BE2C (cell line): ENCODE data around the gene INAFM2.

Source experiments
- DNase-seq: peaks from one replicate; pipeline ENCODE4 v3.0.0-alpha.2; 2020
- H3K27me3 ChIP-seq: fragments of 250-450 bp; sonication (Bioruptor Pico); 2 replicates; pipeline ENCODE4 v1.5.1; 2020; ENCODE audit warnings: mild to moderate bottlenecking
- H3K36me3 ChIP-seq: fragments of 250-450 bp; sonication (Bioruptor Pico); 2 replicates; pipeline ENCODE4 v1.5.1; 2020; ENCODE audit warnings: mild to moderate bottlenecking
- H3K4me1 ChIP-seq: fragments of 250-450 bp; sonication (Bioruptor Pico); 2 replicates; pipeline ENCODE4 v1.5.1; 2020
- H3K4me3 ChIP-seq: 2 replicates; pipeline ENCODE4 v1.5.1; 2011; ENCODE audit warnings: low read depth, low read length
- H3K9me3 ChIP-seq: fragments of 250-450 bp; sonication (Bioruptor Pico); 2 replicates; pipeline ENCODE4 v1.5.1; 2020
- TF ChIP-seq, protein P1 (sequence below): IDR thresholded peaks from 2 replicates; pipeline ENCODE4 v1.5.1; 2012; ENCODE audit warnings: mild to moderate bottlenecking, low read depth, low read length

Gene INAFM2

DNA sequence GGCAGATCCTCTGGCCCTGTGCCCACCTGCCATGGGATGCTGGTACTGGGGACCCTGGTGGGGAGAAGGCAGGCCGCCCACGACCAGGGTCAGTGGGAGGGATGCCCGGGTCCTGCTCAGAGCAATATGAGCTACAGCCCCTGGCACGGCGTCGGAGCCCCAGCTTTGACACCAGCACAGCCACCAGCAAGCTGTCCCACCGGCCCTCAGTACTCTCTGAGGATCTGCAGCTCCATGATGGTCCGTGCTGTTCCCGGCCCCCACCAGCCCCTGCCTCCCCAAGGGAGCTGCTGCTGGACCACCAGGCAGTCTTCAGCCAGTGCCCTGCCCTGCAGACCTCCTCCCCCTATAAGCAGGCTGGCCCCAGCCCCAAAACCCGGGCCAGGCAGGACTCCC lies 46.0 kb downstream of the INAFM2 start:
- Histone ChIP-seq H3K4me1 (peaks cover 11% of the 10 kb centered on the region), H3K36me3 (no peaks in the 10 kb centered on the region), H3K9me3 (no peaks in the 10 kb centered on the region; the same call in 1 of the 2 replicates), H3K4me3 (no peak overlapping the region), H3K27me3 (no peaks in the 10 kb centered on the region)
- TF ChIP-seq, protein P1, sequence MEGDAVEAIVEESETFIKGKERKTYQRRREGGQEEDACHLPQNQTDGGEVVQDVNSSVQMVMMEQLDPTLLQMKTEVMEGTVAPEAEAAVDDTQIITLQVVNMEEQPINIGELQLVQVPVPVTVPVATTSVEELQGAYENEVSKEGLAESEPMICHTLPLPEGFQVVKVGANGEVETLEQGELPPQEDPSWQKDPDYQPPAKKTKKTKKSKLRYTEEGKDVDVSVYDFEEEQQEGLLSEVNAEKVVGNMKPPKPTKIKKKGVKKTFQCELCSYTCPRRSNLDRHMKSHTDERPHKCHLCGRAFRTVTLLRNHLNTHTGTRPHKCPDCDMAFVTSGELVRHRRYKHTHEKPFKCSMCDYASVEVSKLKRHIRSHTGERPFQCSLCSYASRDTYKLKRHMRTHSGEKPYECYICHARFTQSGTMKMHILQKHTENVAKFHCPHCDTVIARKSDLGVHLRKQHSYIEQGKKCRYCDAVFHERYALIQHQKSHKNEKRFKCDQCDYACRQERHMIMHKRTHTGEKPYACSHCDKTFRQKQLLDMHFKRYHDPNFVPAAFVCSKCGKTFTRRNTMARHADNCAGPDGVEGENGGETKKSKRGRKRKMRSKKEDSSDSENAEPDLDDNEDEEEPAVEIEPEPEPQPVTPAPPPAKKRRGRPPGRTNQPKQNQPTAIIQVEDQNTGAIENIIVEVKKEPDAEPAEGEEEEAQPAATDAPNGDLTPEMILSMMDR, result no peak
- no peak for DNase-seq

DNA sequence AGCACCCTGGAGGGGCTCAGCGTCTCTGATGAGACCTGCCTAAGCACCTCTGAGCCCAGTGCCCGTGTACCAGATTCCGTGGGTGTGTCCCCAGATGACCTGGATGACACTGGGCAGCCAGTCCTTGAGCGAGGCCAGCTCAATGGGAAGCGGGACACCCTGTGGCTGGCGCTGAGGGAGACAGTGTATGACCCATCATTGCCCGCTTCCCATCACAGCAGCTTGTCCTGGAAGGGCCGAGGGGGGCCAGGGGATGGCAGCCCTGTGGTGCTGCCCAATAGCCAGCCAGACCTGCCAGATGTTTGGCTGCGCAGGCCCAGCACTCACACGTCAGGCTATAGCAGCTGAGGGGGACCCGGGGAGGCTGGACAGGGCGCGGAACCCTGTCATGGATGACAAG lies 46.5 kb downstream of the INAFM2 start:
- Histone ChIP-seq H3K36me3 (no peaks in the 10 kb centered on the region), H3K4me3 (no peak overlapping the region), H3K4me1 (peaks cover 11% of the 10 kb centered on the region), H3K27me3 (no peaks in the 10 kb centered on the region), H3K9me3 (no peaks in the 10 kb centered on the region; the same call in 1 of the 2 replicates)
- DNase-seq, result no peak
- TF ChIP-seq, protein P1, result no peak

DNA sequence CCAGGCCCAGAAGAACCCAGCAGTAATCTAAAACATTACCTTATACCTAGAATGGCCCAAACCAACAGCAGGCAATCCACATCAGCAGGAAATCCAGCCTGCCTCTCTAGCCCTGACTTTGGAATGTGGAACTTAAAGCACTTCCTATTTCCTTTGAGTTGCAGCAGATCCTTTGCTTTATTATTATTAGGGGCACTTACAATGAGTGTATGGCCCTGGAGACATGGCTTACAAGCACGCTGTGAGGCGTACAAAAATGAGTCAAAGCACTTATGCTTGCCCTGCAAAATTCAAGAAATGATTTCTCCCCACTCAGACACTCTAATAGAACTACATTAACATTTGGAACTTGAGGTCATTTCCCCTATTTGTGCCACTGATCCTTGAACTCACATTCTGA lies 49.5 kb downstream of the INAFM2 start:
- Histone ChIP-seq H3K4me1 (no peaks in the 10 kb centered on the region; the same call in 1 of the 2 replicates), H3K4me3 (no peak overlapping the region), H3K9me3 (no peaks in the 10 kb centered on the region; the same call in 1 of the 2 replicates), H3K27me3 (no peaks in the 10 kb centered on the region), H3K36me3 (no peaks in the 10 kb centered on the region)
- TF ChIP-seq, protein P1, result no peak
- DNase-seq, result no peak
